ENCODE results near the gene CCDC9B.

Gene CCDC9B

DNA sequence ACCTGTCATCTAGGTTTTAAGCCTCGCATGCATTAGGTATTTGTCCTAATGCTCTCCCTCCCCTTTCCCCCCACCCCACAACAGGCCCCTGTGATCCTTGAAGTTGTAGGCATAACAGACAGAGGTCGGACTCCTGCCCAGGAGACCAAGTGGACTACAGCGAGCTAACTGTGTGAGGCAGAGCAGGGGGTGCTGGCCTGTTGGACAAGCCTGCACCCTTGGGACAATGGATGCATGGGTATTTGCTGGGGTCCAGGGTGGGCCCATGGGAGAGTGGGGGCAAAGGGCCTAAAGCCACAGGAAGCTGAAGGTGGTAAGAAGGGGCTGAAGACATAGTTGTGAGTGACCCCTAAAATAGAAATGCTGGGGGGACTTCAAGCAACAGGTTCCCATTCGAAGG lies 35.5 kb downstream of the CCDC9B start:
- DNase-seq (ENCODE audit: extremely low spot score) = no peak
- POLR2A ChIA-PET = no interaction called here
- TF ChIP-seq, protein P1, sequence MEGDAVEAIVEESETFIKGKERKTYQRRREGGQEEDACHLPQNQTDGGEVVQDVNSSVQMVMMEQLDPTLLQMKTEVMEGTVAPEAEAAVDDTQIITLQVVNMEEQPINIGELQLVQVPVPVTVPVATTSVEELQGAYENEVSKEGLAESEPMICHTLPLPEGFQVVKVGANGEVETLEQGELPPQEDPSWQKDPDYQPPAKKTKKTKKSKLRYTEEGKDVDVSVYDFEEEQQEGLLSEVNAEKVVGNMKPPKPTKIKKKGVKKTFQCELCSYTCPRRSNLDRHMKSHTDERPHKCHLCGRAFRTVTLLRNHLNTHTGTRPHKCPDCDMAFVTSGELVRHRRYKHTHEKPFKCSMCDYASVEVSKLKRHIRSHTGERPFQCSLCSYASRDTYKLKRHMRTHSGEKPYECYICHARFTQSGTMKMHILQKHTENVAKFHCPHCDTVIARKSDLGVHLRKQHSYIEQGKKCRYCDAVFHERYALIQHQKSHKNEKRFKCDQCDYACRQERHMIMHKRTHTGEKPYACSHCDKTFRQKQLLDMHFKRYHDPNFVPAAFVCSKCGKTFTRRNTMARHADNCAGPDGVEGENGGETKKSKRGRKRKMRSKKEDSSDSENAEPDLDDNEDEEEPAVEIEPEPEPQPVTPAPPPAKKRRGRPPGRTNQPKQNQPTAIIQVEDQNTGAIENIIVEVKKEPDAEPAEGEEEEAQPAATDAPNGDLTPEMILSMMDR (IDR thresholded peaks at IDR 0.05; ENCODE audit: control extremely low read depth, extremely low read depth, low read depth, missing control alignments) = no peak
- CTCF ChIA-PET = interaction anchor here (0.7 to 23.2 kb wide), 10 partner anchors 8 to 117 kb away, joined by 3 to 405 read pairs (median 4); no protein-coding TSS in a partner anchor

- POLR2A ChIA-PET = no interaction called here
- TF ChIP-seq, protein P1 (IDR thresholded peaks at IDR 0.05; ENCODE audit: control extremely low read depth, extremely low read depth, low read depth, missing control alignments) = no peak
- no peak for DNase-seq (ENCODE audit: extremely low spot score)
- CTCF ChIA-PET = interaction anchor here (1.1 to 23.2 kb wide), 5 partner anchors 13 to 86 kb away, joined by 3 to 405 read pairs (median 19); no protein-coding TSS in a partner anchor
These were observed 37.2 kb downstream of the CCDC9B start for GRCh38 chr15:40303576-40303975.

- ChIA-PET POLR2A (no interaction called here), CTCF (interaction anchor here (1.1 to 23.2 kb wide), 5 partner anchors 13 to 85 kb away, joined by 3 to 405 read pairs (median 19); no protein-coding TSS in a partner anchor)
- no peak for DNase-seq (ENCODE audit: extremely low spot score)
- TF ChIP-seq, protein P1 (IDR thresholded peaks at IDR 0.05; ENCODE audit: control extremely low read depth, extremely low read depth, low read depth, missing control alignments) = no peak
These were observed 37.8 kb downstream of the CCDC9B start for GRCh38 chr15:40302981-40303380.

- TF ChIP-seq, protein P1 (IDR thresholded peaks at IDR 0.05; ENCODE audit: control extremely low read depth, extremely low read depth, low read depth, missing control alignments) = no peak
- ChIA-PET POLR2A (no interaction called here), CTCF (interaction anchor here (1.0 to 23.2 kb wide), 6 partner anchors 11 to 36 kb away, joined by 3 to 405 read pairs (median 14); no protein-coding TSS in a partner anchor)
- DNase-seq (ENCODE audit: extremely low spot score) = no peak
These were observed 38.4 kb downstream of the CCDC9B start for GRCh38 chr15:40302288-40302886.

- CTCF ChIA-PET = interaction anchor here (0.9 to 23.2 kb wide), 5 partner anchors 8 to 36 kb away, joined by 3 to 405 read pairs (median 3); no protein-coding TSS in a partner anchor
- TF ChIP-seq, protein P1 (IDR thresholded peaks at IDR 0.05; ENCODE audit: control extremely low read depth, extremely low read depth, low read depth, missing control alignments) = no peak
- no peak for DNase-seq (ENCODE audit: extremely low spot score)
- POLR2A ChIA-PET = no interaction called here
These were observed 39.1 kb downstream of the CCDC9B start for GRCh38 chr15:40301467-40302179.

DNA sequence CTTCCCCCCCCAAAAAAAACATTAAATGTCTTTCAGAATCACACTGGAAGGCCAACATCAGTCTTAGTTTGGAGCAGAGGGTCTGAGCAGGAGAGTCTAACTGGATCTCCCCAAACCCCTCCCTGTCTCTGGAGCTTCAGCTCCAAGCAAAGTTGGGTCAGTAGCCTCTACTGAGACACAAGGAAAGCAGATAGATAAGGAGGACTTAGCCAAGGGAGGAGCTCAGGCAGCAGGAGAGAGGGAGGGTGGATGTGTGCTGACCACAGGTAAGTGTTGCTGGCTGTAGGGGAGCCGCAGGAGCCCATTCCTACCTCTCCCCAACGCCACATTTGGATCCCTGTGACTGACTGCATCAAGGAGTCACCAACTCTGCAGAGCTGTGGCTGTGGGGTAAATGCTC lies 40.0 kb downstream of the CCDC9B start:
- no peak for DNase-seq (ENCODE audit: extremely low spot score)
- ChIA-PET CTCF (interaction anchor here (0.9 to 23.2 kb wide), 4 partner anchors 9 to 37 kb away, joined by 3 to 405 read pairs (median 6); no protein-coding TSS in a partner anchor), POLR2A (no interaction called here)

More for the DNA sequence above, 40.0 kb downstream of the CCDC9B start:
- TF ChIP-seq, protein P1 (IDR thresholded peaks at IDR 0.05; ENCODE audit: control extremely low read depth, extremely low read depth, low read depth, missing control alignments) = no peak

All from GM10248 (cell line).